DND-41 (cell line): ENCODE results near the gene CASS4.

ENCODE experiments used
- ATAC-seq: fragments of 200-7000 bp; cut with Tn5 transposase; 3 replicates; pipeline ENCODE4 v1.9.1; 2021; ENCODE audit warnings: low read depth; ENCODE audit not compliant: insufficient read depth
- DNase-seq: peaks from one replicate; pipeline ENCODE4 v3.0.0-alpha.2; 2020
- H2AFZ ChIP-seq: 2 replicates; pipeline ENCODE4 v1.6.0; 2012; ENCODE audit warnings: low read depth, low read length
- H3K27ac ChIP-seq: 2 replicates; pipeline ENCODE4 v1.5.1; 2012; ENCODE audit warnings: low read length, inconsistent platforms
- H3K27me3 ChIP-seq: fragments of 200-600 bp; sonication (generic); 2 replicates; pipeline ENCODE4 v1.6.0; 2012; ENCODE audit warnings: low read length, mild to moderate bottlenecking, inconsistent platforms; ENCODE audit not compliant: insufficient read depth, poor library complexity
- H3K36me3 ChIP-seq: 2 replicates; pipeline ENCODE4 v1.5.1; 2012; ENCODE audit warnings: low read length, inconsistent platforms; ENCODE audit not compliant: insufficient read depth
- H3K4me1 ChIP-seq: 2 replicates; pipeline ENCODE4 v1.5.1; 2012; ENCODE audit warnings: mild to moderate bottlenecking, low read length; ENCODE audit not compliant: insufficient read depth
- H3K4me2 ChIP-seq: 2 replicates; pipeline ENCODE4 v1.6.0; 2012; ENCODE audit warnings: mild to moderate bottlenecking, moderate library complexity, low read length, inconsistent platforms; ENCODE audit not compliant: insufficient read depth
- H3K4me3 ChIP-seq, 2 experiments: fragments of 200-600 bp in 1 of 2; shearing (Covaris generic) in 1 of 2; 2 replicates each; pipeline ENCODE4 v1.5.1; 2012 to 2016; ENCODE audit warnings: inconsistent platforms in 2 of 2, low read length in 2 of 2, mild to moderate bottlenecking in 2 of 2, low read depth in 1 of 2, moderate library complexity in 1 of 2
- H3K79me2 ChIP-seq: 2 replicates; pipeline ENCODE4 v1.6.0; 2012; ENCODE audit warnings: low read length, inconsistent platforms; ENCODE audit not compliant: insufficient read depth
- H3K9ac ChIP-seq: 2 replicates; pipeline ENCODE4 v1.6.0; 2012; ENCODE audit warnings: low read depth, mild to moderate bottlenecking, inconsistent platforms, low read length, moderate library complexity
- H3K9me3 ChIP-seq: 2 replicates; pipeline ENCODE4 v1.5.1; 2012; ENCODE audit warnings: low read length, moderate library complexity, mild to moderate bottlenecking, inconsistent platforms; ENCODE audit not compliant: insufficient read depth, severe bottlenecking
- H4K20me1 ChIP-seq: 2 replicates; pipeline ENCODE4 v1.6.0; 2012; ENCODE audit warnings: low read length; ENCODE audit not compliant: insufficient read depth
- CTCF ChIP-seq: IDR thresholded peaks from 2 replicates; pipeline ENCODE4 v1.5.1; 2012; ENCODE audit warnings: borderline replicate concordance, low read length, moderate library complexity, mild to moderate bottlenecking; ENCODE audit not compliant: poor library complexity, severe bottlenecking; ENCODE audit errors: extremely low read depth
- EZH2 ChIP-seq: IDR thresholded peaks from 3 replicates; pipeline ENCODE4 v1.6.1; 2012; ENCODE audit warnings: borderline replicate concordance, low read depth, mild to moderate bottlenecking, moderate library complexity, low read length, inconsistent platforms; ENCODE audit not compliant: severe bottlenecking

The CASS4 gene

GRCh38 chr20:56445540-56445939 is 33.5 kb downstream of the CASS4 start:
- no peak for ATAC-seq

GRCh38 chr20:56447227-56447626 is 35.2 kb downstream of the CASS4 start:
- Histone ChIP-seq H3K79me2 (no peaks in the 10 kb centered on the region), H3K36me3 (no peaks in the 10 kb centered on the region), H2AFZ (no peak overlapping the region), H3K9me3 (no peaks in the 10 kb centered on the region), H3K4me3 (no peak overlapping the region), H3K4me2 (no peak overlapping the region), H3K27ac (no peak overlapping the region), H3K27me3 (no peaks in the 10 kb centered on the region), H3K9ac (no peak overlapping the region), H4K20me1 (no peaks in the 10 kb centered on the region; the same call in 1 of the 2 replicates), H3K4me1 (no peaks in the 10 kb centered on the region)
- TF ChIP-seq CTCF, result no peak
- no peak for TF ChIP-seq EZH2
- ATAC-seq, result no peak
- DNase-seq, result no peak

More at GRCh38 chr20:56445540-56445939, 33.5 kb downstream of the CASS4 start:
- Histone ChIP-seq H4K20me1 (no peaks in the 10 kb centered on the region; the same call in 1 of the 2 replicates), H3K36me3 (no peaks in the 10 kb centered on the region), H3K4me3 (no peak overlapping the region), H3K79me2 (no peaks in the 10 kb centered on the region), H3K4me2 (no peak overlapping the region), H2AFZ (no peak overlapping the region), H3K9me3 (no peaks in the 10 kb centered on the region), H3K4me1 (peaks cover 2% of the 10 kb centered on the region), H3K27me3 (no peaks in the 10 kb centered on the region), H3K9ac (no peak overlapping the region), H3K27ac (no peak overlapping the region)
- TF ChIP-seq EZH2 (no peak), CTCF (no peak)
- no peak for DNase-seq

DNA sequence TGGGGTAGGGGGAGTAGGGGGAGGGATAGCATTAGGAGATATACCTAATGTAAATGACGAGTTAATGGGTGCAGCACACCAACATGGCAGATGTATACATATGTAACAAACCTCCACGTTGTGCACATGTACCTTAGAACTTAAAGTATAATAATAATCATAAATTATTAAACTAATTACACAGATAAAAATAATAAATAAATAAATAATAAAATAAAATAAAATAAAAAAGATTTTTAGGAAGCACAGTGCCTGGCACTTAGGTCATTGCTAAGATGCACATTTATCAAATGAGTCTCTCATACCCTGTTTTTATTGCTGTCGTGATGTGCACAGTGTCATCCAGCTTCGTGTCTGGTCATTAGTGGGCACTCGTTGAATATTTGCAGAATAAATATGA is 37.4 kb downstream of the CASS4 start:
- ATAC-seq, result no peak
- Histone ChIP-seq H3K27me3 (no peaks in the 10 kb centered on the region), H3K79me2 (no peaks in the 10 kb centered on the region)

More for the DNA sequence above, 37.4 kb downstream of the CASS4 start:
- Histone ChIP-seq H3K4me1 (no peaks in the 10 kb centered on the region), H3K27ac (no peak overlapping the region), H3K36me3 (no peaks in the 10 kb centered on the region), H2AFZ (no peak overlapping the region), H3K4me3 (no peak overlapping the region), H3K4me2 (no peak overlapping the region), H3K9me3 (no peaks in the 10 kb centered on the region), H3K9ac (no peak overlapping the region), H4K20me1 (no peaks in the 10 kb centered on the region; the same call in 1 of the 2 replicates)
- no peak for DNase-seq
- TF ChIP-seq EZH2 (no peak), CTCF (no peak)
